GM12873 (cell line): ENCODE data around the gene C19orf25.

Experiments used
- CTCF ChIP-seq: IDR thresholded peaks from 2 replicates; pipeline ENCODE4 v1.5.1; 2012; ENCODE audit warnings: low read depth, mild to moderate bottlenecking, moderate library complexity, low read length, control low read depth; ENCODE audit not compliant: insufficient read depth; ENCODE audit errors: missing control alignments

C19orf25 gene

DNA sequence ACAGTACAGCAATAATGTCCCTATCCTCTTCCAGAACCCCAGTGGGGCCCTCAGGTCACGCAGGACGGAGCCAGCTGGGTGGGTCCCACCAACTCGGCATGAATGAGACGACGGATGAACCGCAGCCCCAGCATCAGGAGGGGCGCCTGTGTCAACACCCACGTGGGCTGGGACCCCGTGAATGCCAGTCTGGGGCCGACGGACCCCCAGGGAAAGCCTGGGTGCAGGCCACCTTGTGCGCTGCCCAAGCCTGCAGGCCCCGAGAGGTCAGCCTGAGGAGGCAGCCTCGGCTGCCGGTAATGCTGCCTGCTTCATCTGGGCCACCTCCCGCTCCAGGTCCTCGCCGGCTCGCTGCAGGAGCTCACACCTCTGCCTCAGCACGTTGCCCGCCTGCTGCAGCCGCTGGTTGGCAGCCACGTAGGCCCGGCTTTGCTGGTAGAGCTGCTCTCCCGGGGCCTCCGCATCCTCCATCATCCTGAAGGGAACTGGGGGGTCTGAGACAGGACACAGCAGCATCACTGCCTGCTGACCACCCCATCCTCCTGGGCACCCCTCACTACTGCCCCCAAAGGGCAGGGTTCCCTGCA, 4.2 kb downstream of the C19orf25 start:
- no peak for TF ChIP-seq CTCF

DNA sequence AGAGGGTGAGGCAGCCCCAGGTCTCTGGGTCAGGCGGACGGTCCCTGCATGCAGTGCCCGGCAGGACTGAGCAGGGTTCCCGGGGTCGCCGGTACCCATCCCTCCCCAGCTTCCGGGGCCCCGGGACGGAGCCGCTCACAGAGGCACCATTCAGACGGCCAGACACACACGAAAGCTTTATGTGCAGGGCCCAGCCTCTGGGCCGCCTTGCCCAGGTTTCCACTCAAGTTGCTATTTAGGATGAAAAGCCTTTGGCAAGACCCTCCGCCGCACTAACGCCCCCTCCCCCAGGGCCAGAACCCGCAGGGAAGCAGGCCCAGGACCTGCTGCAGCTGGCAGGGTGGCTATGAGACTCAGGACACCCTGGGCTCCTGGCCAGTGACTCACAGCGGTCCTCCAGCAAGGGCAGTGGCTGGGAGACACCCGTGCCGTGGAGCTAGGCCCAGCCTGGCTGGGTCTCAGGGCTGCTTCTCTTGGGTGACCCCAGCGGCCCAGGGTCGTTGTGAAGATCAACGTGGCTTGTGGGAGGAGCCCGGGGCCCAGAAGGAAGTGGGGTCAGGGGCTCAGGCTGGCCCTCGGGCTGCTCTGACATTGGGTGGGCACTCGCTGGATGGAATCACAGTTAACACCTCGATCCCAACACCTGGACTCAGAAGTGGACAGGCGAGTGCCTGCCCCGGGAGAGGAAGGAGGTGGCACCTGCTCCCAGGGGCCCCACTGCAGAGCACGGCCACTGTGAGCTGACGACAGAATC, 4.8 kb downstream of the C19orf25 start:
- TF ChIP-seq CTCF: no peak

DNA sequence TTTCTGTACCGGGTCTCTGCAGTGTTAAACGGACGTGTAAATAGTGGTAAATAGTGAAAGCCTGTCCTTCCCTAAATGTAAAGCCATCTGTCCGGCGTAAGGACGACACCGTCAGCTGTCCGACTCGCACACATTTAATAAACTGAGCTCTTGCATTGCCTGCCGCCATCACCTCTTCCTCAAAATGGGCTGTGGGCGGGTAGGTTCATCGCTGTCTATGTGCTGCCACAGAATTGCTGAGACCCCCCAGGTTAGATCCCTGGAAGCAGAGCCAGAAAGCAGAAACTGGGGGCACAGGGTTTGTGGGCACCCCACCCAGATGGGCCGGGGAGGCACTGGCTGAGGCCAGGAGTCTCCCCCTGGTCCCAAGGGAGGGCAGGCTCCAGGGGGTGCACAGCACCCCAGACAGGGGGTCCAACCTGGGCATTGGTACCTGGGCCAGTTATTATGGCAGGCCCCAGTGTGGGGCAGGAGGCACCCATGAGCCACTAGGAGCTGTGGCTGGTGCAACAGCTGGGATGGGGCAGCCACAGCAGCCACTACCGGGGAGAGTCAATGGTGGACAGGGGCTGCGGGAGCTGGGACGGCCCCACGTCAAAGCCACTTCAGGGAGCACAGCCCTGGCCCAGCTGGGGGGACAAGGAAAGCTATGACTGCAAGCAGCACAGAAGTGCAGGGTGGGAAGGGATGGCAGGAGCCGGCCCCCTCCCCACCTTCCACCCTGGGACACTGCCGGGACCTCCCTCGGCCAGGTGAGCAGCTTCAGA, 5.7 kb downstream of the C19orf25 start:
- TF ChIP-seq CTCF: no peak

GRCh38 chr19:1472231-1473084, 6.6 kb downstream of the C19orf25 start:
- no peak for TF ChIP-seq CTCF

GRCh38 chr19:1471515-1472160, 7.4 kb downstream of the C19orf25 start:
- TF ChIP-seq CTCF: no peak

GRCh38 chr19:1471010-1471514, 8.0 kb downstream of the C19orf25 start:
- TF ChIP-seq CTCF: no peak
